Stimulated activated naive CD8-positive, alpha-beta T cell treated with anti-CD3 and anti-CD28 coated beads, Interleukin-15, amount 100 ng/mL, for 72 hours (primary cell): ENCODE data around the gene AP1G1.
A peak's percentile ranks its signal among the peaks of the same experiment; 100 is the strongest.
"Not testable (repeated sequence)": the region's sequence is repeated elsewhere in the genome, so short reads cannot be mapped to it uniquely, and the experiment has no call there.

Source experiments
- ATAC-seq: fragments of 150-1000 bp; cut with Tn5 transposase; 2 replicates; pipeline ENCODE4 v1.10.0; 2021; ENCODE audit warnings: mild to moderate bottlenecking, moderate library complexity
- DNase-seq, 2 donors: peaks; one replicate each; pipeline ENCODE4 v3.0.0; 2021 to 2022
- H3K27ac Mint-ChIP-seq, 2 donors: one replicate each; pipeline ENCODE4 v1.8.0; 2022; ENCODE audit warnings: mild to moderate bottlenecking in 2 of 2, mixed read lengths in 2 of 2, moderate library complexity in 2 of 2
- H3K27me3 Mint-ChIP-seq: one replicate; pipeline ENCODE4 v1.8.0; 2022; ENCODE audit warnings: mixed read lengths
- H3K4me1 Mint-ChIP-seq: one replicate; pipeline ENCODE4 v1.8.0; 2022; ENCODE audit warnings: mild to moderate bottlenecking, mixed read lengths
- H3K4me3 Mint-ChIP-seq, 2 donors: one replicate each; pipeline ENCODE4 v1.8.0; 2022; ENCODE audit warnings: mild to moderate bottlenecking in 2 of 2, mixed read lengths in 2 of 2, moderate library complexity in 1 of 2
- H3K9me3 Mint-ChIP-seq, 2 donors: one replicate each; pipeline ENCODE4 v1.8.0; 2022; ENCODE audit warnings: mixed read lengths in 2 of 2

Gene AP1G1

DNA sequence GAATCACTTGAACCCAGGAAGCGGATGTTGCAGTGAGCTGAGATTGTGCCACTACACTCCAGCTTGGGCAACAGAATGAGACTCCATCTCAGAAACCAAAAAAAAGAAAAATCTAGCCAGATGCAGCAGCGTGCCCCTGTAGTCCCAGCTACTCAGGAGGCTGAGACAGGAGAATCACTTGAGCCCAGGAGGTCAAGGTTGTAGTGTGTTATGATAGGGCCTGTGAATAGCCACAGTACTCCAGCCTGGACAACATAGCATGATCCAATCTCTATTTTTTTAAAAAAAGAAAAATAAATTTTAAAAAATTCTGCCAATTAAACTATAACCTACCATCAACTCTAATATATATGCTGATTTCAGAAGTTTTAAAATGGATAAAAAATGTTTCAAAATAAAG lies 99.9 kb downstream of the AP1G1 start:
- Mint-ChIP-seq H3K4me1 (peaks cover 9% of the 10 kb centered on the region), H3K9me3 (no peaks in the 10 kb centered on the region), H3K27ac (no peak overlapping the region), H3K4me3 (no peak overlapping the region), H3K27me3 (no peaks in the 10 kb centered on the region)
- DNase-seq (no peak), ATAC-seq (no peak)

DNA sequence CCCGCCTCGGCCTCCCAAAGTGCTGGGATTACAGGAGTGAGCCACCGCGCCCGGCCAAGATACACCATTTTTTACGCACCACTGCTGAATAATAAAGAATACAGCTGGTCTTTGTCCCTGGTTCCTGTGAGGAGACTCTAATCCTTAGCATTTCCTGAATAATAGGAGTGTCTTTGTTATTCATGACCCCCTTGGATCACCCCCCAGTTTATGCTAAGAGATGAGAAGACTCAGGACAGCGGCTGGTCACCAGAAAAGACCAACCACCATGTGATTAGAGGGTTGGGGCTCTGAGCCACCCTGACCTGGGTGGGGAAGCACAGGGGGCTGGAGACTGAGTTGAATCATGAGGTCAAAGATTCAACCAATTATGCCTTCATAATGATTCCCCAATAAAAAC lies 101.4 kb downstream of the AP1G1 start:
- no peak for ATAC-seq
- H3K27me3 Mint-ChIP-seq: no peaks in the 10 kb centered on the region
- no peaks in the 10 kb centered on the region for H3K9me3 Mint-ChIP-seq
- no peak for DNase-seq
- H3K27ac Mint-ChIP-seq: no peak overlapping the region
- peaks cover 9% of the 10 kb centered on the region for H3K4me1 Mint-ChIP-seq
- H3K4me3 Mint-ChIP-seq: no peak overlapping the region

DNA sequence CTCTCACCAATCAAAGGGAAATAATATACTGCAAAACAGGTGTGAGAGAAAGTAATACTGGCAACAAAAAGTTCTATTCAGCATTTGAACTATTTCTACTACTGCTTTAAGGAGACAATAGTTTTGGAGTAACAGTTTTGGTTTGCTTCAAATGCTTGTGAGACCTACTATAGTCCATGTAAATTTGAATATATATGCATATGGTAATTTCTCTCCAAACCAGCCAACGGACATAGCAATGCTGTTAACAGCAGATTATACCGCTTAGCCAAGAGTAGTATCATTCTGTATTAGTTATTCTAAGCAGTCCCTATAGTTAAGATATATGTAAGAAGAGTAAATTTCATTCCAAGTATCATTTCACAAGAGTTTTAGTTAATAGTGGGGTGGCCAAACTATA lies 102.6 kb downstream of the AP1G1 start:
- no peaks in the 10 kb centered on the region for H3K4me1 Mint-ChIP-seq
- no peaks in the 10 kb centered on the region for H3K27me3 Mint-ChIP-seq
- no peak overlapping the region for H3K27ac Mint-ChIP-seq
- DNase-seq (no peak), ATAC-seq (no peak)
- no peaks in the 10 kb centered on the region for H3K9me3 Mint-ChIP-seq
- no peak overlapping the region for H3K4me3 Mint-ChIP-seq

DNA sequence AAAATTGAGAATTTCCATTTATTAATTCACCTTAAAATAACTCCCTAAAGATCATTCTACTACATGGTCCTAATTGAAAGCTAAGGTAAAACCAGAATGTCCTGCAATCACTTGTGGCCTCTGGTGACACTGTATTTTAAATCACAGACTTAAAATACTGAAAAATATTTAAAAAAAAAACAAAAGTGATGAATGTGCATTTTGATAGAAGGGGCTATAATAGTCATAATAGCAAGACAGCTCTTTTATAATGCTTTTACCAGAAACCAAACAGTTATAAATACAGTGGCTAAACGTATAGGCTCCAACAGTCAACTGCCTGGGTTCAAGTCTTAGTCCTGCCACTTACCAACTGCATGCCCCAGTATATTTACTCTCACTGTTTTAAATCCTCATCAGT lies 105.3 kb downstream of the AP1G1 start:
- Mint-ChIP-seq H3K4me3 (no peak overlapping the region), H3K27me3 (no peaks in the 10 kb centered on the region), H3K27ac (no peak overlapping the region), H3K4me1 (no peaks in the 10 kb centered on the region), H3K9me3 (no peaks in the 10 kb centered on the region)
- DNase-seq (no peak), ATAC-seq (no peak)

DNA sequence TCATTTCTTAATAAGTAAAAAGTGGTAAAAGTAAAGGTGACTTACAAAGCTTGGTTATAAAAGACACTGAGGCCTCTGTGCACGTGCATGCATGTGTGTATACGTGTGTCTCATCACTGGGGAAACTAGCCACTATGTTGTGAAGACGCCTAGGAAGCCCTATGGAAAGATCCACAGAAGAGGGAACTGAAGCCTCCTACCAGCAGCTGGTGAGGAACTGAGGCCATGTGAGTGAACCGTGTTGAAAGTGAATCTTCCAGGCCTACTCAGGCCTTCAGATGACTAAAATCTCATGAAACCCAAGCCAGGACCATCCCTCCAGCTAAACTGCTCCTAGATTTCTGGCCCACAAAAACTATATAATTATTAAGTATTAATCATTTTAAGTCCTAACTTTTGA lies 107.8 kb downstream of the AP1G1 start:
- Mint-ChIP-seq H3K27ac (peak overlapping the region in 1 of 2 donors; percentile 54), H3K27me3 (no peaks in the 10 kb centered on the region), H3K4me1 (no peaks in the 10 kb centered on the region), H3K4me3 (no peak overlapping the region), H3K9me3 (no peaks in the 10 kb centered on the region)
- no peak for ATAC-seq
- DNase-seq: no peak

DNA sequence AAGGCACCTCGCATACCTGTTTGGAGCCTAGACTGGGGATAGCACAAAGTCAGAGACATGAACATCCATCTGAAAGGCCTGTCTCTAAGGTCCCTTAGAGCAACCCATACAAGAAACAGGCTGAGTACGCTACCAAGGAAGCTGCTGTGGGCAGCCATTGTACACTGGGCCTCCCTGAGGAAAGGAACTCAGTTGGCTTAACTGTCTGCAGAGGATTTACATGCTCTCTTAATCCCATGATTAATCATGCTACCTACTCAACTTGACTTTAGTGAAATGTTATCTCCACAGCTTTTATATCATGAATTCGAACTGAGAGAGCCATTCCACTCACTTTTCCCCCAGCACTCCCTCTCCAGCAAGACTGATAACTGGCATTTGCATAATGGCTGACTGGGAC lies 110.1 kb downstream of the AP1G1 start:
- ATAC-seq (no peak), DNase-seq (no peak)
- Mint-ChIP-seq H3K4me3 (no peak overlapping the region), H3K27me3 (no peaks in the 10 kb centered on the region), H3K9me3 (no peaks in the 10 kb centered on the region), H3K27ac (peak overlapping the region in 1 of 2 donors; percentile 5), H3K4me1 (no peaks in the 10 kb centered on the region)

DNA sequence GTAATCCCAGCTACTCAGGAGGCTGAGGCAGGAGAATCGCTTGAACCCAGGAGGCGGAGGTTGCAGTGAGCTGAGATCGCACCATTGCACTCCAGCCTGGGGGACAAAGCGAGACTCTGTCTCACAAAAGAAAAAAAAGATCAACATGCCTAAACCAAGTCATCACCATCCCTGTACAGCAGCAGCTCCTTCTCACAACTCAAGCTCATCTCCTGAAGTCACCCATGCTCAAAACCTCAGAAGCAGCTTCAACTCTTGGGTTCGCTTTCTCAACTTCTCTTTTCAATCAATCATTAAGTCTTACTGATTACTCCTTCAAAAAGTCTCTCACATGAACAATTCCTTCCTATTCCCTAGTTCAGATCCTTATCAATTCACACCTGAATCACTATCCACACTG lies 115.5 kb downstream of the AP1G1 start:
- H3K4me3 Mint-ChIP-seq: no peak overlapping the region
- ATAC-seq (no peak), DNase-seq (no peak)
- no peaks in the 10 kb centered on the region for H3K9me3 Mint-ChIP-seq
- no peak overlapping the region for H3K27ac Mint-ChIP-seq
- no peaks in the 10 kb centered on the region for H3K4me1 Mint-ChIP-seq
- H3K27me3 Mint-ChIP-seq: no peaks in the 10 kb centered on the region

DNA sequence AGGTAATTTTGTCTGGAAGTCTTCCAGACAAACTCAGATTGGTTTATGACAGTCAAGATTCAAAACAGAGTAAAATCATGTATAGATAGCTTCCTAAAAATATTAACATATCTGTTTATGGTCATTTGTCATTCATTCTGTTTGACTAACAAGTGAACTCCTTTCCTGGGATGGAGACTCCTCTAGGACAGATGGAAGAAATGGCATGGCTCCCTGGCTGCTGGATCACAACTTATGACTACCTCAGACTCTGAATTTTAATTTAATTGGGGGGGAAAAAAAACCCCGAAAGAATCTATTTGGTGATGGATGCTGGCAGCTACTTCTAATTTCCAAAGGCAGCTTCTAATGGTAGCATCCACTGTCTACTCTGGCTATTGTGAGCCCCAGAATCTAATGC lies 118.7 kb downstream of the AP1G1 start:
- no peak overlapping the region for H3K27ac Mint-ChIP-seq
- H3K4me1 Mint-ChIP-seq: no peaks in the 10 kb centered on the region
- no peak for DNase-seq
- H3K27me3 Mint-ChIP-seq: no peaks in the 10 kb centered on the region
- H3K9me3 Mint-ChIP-seq: no peaks in the 10 kb centered on the region
- no peak overlapping the region for H3K4me3 Mint-ChIP-seq
- ATAC-seq: no peak

DNA sequence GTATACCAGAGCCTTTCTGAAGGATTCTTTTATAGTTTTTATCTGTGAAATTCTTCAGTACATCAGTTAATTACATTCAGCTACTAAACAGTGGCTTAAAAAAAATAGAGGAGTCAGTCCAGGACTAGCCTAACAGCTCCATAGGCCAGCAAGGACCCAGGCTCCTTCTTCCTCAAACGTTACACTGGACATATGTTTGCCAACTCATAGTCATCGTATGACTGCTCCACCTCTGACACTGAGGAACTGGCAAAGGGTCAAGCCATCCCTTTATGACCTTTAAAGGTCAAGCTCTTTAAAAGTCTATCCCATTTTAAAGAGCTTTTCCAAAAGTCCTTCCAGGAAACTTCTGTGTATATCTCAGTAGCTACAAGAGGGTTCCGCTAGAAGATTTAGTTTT lies 120.8 kb downstream of the AP1G1 start:
- H3K27ac Mint-ChIP-seq: no peak overlapping the region
- no peaks in the 10 kb centered on the region for H3K27me3 Mint-ChIP-seq
- H3K9me3 Mint-ChIP-seq: no peaks in the 10 kb centered on the region
- DNase-seq: no peak
- ATAC-seq: no peak
- H3K4me1 Mint-ChIP-seq: no peaks in the 10 kb centered on the region
- H3K4me3 Mint-ChIP-seq: no peak overlapping the region

DNA sequence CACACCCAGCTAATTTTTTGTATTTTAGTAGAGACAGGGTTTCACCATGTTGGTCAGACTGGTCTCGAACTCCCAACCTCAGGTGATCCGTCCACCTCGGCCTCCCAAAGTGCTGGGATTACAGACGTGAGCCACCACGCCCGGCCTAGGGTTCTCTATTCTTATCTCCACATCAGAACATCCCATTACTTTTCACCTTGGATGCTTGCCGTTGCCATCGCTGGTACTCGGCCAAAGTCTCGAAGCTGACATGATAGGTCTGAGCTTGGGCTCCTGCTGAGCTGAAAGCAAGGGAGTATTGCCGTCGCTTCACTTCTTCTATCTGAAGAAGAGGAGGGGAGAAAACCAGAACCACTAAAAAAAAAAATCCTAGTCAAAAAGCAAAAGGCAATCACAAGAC lies 124.4 kb downstream of the AP1G1 start:
- H3K27ac Mint-ChIP-seq, H3K27me3 Mint-ChIP-seq, H3K4me3 Mint-ChIP-seq, H3K9me3 Mint-ChIP-seq, H3K4me1 Mint-ChIP-seq, ATAC-seq, DNase-seq: not testable (repeated sequence)

DNA sequence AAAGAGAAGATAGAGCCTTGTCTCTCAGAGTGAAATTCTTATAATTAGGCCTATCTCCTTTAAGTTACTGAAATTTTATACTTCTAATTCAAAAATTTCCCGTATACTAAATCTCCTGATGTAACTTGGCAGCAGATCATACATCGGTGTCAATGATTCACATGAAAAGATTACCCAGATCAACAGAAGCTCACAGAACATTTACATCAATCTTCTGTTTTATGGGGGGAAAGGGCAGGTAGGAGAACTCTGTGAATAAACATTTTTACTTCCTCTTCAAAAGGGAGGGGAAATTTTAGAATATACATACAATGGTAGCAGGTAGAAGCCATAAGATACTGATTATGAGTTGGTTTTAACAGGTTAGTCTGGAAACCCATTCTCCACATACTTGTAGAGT lies 127.3 kb downstream of the AP1G1 start:
- ATAC-seq: no peak
- Mint-ChIP-seq H3K27me3 (no peaks in the 10 kb centered on the region), H3K27ac (no peak overlapping the region), H3K4me3 (no peak overlapping the region), H3K9me3 (no peaks in the 10 kb centered on the region), H3K4me1 (no peaks in the 10 kb centered on the region)
- no peak for DNase-seq
